ENCODE results near the gene MRPL19.
"Not testable (repeated sequence)": the region's sequence is repeated elsewhere in the genome, so short reads cannot be mapped to it uniquely, and the experiment has no call there.

The MRPL19 gene

DNA sequence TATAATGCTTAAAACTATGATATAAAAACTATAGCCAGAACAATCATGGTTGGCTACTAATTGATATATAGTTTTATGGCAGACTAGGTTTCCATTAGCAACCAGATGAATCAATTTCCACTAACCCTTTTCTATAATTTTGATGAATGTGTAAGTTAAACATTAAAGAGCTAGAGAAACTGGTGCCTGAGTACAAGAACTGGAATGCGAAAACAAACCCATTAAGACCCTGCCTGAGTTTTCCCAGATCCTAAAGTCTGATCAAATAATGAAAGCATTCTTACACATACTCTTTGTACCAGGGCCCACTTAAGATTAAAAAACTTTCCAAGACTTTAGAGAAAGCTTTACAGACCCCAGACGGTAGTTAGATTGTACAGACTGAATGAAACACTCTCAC is 21.3 kb downstream of the MRPL19 start:
- DNase-seq (ENCODE audit: low spot score), result no peak

DNA sequence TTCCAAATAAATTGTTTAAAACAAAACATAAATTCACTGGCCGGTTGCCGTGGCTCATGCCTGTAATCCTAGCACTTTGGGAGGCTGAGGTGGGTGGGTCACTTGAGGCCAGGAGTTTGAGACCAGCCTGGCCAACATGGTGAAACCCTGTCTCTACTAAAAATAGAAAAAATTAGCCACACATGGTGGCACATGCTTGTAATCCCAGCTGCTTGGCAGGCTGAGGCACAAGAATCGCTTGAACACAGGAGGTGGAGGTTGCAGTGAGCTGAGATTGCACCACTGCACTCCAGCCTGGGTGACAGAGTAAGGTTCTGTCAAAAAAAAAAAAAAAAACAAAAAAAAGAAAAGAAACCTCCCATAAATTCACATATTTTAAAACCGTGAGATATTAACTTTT is 28.8 kb downstream of the MRPL19 start:
- DNase-seq (ENCODE audit: low spot score), result not testable (repeated sequence)

DNA sequence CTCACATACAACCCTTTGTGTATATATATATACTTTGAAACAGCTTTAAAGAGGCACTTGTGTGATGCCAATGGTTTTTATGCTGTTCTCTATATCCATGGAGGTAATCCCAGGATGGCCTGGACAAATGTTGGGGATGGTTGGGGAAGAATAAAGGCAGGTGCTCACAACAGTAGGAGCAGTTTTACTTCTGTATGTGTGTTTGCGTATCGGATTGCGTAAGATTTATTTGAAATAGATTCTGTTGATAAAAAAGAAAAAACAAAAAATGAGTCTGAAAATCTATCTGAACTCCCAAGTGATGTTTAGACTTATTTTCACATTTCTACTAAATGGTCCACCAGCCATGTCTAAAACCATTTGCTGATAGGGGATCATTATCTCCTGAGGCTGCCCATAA is 29.3 kb downstream of the MRPL19 start:
- no peak for DNase-seq (ENCODE audit: low spot score)

DNA sequence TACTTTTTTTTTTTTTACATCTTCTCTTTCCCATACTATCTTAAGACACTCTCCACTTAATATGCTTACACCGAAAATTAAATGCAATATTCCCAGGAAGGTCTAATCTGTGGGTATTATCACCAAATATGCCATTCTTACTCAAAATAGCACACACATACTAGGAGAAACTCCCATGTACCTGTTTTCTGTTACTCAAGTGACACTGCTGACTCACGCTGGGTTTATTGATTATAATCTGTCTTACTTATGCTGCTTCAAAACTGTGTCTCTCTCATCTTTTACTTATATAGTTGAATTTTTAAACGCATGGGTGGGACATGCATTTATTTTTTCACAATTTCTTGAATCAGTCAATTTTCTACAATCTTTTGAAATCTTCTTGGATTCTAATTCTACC is 29.9 kb downstream of the MRPL19 start:
- no peak for DNase-seq (ENCODE audit: low spot score)

DNA sequence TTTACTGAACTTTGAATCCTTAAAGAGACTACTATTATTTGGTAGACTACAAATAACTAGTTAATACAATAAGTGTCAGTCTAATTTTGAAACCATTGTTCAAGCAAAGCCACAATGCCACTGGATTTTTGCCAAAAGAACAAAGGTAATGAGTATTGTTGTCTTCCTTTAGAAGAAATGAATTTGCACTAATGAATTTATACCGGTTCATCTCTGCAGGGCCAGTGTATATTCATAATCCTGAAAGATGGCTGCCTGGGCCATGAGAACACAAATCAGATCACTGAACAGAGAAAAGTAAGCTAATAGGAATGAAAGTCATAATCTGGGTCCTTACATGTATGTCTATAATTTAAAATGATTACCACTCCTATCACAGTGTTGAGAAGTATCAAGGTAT is 33.0 kb downstream of the MRPL19 start:
- DNase-seq (ENCODE audit: low spot score), result no peak

DNA sequence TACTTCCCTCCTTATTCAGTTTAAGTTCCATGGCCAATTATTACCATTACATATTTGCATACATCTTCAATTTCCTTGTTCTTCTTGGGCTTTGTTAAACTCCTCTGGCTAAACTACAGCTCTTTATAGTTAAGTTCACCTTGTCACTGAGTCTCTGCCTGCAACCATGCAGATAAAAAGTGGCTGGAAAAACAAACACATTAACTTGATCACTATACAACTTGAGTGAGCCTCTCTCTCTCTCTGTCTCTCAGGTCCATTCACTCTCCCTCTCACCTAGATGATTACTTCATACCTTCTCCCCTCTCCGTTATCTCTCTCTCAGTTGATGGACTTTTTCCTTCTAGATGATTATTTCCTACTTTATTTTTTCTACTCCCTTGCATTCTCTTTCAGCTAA is 33.8 kb downstream of the MRPL19 start:
- DNase-seq (ENCODE audit: low spot score), result no peak

DNA sequence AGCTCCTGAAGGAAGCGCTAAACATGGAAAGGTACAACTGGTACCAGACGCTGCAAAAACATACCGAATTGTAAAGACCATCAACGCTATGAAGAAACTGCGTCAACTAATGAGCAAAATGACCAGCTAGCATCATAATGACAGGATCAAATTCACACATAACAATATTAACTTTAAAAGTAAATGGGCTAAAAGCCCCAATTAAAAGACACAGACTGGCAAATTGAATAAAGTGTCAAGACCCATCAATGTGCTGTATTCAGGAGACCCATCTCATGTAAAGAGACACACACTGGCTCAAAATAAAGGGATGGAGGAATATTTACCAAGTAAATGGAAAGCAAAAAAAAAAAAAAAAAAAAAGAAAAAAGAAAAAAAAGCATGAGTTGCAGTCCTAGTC is 36.8 kb downstream of the MRPL19 start:
- not testable (repeated sequence) for DNase-seq (ENCODE audit: low spot score)

DNA sequence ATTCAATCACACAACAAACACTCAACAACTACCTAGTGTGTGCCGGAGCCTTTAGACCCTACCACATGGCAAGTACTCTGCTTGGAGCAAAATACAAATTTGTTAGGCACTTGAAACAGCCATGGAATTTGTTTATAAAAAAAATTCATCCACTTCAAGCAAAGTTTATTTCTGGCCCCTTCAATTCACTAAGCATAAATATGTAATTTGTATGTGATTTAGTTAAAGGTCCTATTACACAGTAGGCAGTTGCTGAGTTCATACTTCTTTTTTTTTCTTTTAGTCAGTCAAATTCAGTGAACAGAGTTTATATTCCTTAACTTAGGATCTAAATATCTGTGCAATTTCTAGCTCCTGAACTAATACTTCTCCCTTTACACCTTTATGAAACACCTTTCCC is 41.6 kb downstream of the MRPL19 start:
- no peak for DNase-seq (ENCODE audit: low spot score)

DNA sequence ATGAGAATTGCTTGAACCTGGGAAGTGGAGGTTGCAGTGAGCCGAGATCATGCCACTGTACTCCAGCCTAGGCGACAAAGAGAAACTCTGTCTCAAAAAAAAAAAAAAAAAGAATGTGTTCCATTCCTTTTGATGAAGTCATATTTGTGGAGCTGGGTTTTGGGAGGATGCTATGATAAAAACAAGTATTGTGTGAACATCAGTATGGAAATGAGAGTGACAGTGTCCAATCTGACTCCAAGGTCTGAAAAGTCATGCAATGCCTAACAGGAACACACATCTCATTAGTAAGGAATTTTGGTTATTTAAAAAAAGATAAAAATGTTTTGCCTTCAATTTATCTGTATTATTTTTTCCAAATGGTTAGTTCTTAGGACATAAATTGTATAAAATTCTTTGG is 52.3 kb downstream of the MRPL19 start:
- no peak for DNase-seq (ENCODE audit: low spot score)

DNA sequence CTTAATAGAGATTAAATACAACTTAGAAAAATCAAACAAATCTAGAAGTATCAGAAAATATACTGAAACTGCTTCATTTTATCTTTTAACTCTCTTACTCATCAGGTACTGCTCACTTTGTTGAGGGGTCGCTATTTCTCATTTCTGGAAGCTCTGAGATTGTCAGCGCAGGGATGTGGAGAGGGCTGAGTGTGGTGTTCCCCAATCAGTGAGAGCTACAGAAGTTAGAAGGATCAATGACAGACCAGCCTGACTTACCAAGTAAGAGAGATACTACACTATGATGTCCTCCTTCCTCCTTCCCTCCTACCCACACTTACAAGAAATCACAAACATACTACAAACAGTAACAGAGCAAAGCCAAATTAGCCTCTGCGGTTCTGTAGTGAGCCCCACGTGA is 56.0 kb downstream of the MRPL19 start:
- DNase-seq (ENCODE audit: low spot score), result no peak

DNA sequence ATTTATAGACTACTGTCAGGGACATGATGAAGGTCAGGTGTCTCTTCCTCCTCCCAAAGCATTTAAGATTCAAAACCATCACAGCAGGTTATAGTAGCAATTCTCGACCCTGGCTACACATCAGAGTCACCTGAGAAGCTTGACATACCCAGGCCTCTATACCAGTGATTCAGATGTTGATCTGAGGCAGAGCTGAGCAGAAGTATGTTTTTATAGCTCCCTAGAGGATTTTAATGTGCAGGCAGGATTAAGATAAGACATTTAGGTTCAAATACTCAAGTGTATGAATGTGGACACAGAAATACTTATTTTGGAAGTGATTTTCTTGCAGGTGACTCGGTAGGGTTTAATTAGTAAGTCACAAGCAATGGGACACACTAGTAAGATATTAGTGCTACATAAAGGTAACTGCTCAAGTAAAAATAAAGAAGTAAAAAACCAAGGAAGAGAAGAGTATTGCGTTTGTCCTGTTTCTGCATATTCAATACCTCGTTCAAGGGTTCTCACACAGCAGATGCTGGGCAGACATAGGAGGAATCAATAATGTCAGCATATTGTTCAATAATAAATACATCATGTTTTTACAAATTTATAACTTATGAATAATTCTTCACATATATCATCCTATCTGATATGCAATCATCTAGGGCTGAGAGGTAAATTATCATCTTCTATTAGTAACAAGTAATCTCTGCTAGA is 57.2 kb downstream of the MRPL19 start:
- DNase-seq (ENCODE audit: low spot score), result no peak

DNA sequence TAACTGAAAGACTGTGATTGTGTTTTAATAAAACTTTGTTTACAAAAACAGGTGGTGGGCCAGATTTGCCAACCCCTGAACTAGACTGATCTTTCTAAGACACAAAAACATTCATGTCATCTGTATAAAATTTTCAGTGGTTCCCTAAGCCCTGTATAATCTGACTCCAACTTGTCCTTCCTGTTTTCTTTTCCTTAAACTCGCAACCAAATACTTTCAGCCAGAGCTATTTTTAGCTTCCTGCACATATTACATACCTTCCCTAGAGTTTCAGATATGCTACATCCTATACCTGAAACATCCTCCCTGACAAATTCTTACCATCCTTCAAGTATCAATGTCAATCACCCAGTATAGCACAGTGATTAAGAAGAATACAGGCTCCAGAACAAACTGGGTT is 59.3 kb downstream of the MRPL19 start:
- no peak for DNase-seq (ENCODE audit: low spot score)

DNA sequence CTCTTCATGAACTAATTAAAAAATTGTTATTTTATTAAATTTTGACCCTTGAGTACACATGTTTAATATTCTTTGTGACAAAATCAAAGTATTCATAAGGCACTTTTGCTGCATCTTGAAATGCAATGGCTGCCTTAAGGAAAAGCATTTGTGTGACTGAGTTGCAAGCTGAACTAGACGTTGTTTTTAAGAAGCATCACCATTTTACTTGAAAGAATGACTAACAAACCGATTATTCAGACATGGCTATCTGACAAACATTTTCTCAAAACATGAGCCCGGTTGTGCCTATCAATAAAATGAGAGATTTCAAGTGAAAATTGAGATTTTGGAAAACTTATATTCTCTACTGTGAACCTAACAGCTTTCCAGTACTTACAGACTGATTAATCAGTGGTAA is 61.3 kb downstream of the MRPL19 start:
- no peak for DNase-seq (ENCODE audit: low spot score)

DNA sequence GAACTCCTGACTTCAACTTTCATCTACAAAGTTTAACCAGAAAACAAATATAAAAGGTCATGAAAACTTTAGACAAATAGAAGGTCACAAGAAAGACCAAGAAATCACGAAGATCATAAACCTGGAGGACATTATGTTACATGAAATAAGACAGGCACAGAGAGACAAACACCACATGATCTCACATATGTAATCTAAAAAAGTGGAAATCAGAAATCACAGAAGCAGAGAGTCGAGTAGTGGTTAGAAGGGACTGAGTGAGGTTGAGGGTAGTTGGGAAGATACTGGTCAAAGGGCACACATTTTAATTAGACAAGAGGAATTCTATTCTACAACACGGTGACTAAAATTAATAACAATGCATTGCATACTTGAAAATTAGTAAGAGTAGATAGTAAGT is 62.7 kb downstream of the MRPL19 start:
- no peak for DNase-seq (ENCODE audit: low spot score)

DNA sequence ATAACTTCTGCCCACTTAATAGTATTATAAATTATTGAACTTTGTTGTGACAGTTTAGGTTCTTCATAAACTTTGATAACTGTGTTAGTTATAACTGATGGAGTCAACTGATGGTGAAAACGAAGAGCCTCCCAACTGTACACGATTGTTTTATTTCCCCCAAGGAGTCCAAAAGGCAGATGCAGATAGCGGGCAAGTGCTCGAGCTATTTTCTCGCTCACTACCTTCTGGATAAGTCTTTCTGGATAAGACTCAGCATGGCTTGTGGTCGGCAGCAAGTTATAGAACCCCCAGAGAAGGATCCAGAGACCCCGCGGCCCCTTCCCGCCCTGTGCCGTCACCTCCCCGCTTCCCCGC is 63.6 kb downstream of the MRPL19 start:
- no peak for DNase-seq (ENCODE audit: low spot score)

DNA sequence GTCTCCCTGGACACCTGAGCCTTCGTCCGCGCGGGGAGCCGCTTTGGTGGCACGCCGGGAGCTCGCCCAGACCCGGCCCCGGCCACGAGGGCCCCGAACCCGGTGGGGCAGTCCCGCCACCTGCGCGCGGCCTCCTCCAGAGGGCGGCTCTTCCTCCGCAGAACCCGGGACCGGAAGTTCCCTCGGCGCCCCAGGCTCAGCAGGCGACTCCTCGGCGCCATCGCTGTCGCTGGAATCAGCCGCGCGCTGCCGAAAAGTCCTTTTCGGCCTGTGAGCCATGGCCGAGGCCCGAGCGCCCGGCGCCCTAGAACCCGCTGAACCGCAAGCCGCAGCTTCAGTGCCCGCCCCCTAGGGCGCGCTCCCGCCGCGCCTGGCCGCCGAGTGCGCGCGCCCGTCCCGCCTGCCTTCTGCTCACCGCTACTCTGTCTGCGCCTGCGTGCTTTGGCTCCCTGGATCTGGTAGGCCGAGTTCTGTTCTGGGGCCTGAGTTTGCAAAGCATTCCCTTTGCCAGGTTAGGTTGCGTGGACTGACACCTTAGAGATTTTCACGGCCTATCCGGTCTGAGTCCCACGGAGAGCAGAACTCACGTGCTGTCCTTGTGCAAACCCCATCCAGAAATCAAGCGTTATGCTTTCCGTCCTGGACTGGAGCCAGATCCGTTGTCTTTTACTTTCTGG is 64.1 kb downstream of the MRPL19 start, which contains the start of gene GCFC2:
Gene GCFC2 (minus strand): TSS at position 339 of the 677 bp plus-strand sequence. CDS start 60 bp downstream, at position 279.
- peak; percentile 88 for DNase-seq (ENCODE audit: low spot score)

DNA sequence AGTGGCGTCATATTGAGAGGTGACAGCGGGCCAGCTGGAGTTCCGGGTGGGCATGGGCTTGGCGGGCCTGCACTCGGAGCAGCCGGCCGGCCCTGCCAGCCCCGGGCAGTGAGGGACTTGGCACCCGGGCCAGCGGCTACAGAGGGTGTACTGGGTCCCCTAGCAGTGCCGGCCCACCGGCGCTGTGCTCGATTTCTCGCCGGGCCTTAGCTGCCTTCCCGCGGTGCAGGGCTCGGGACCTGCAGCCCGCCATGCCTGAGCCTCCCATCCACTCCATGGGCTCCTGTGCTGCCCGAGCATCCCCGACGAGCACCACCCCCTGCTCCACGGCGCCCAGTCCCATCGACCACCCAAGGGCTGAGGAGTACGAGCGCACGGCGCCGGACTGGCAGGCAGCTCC is 65.0 kb downstream of the MRPL19 start:
- not testable (repeated sequence) for DNase-seq (ENCODE audit: low spot score)

DNA sequence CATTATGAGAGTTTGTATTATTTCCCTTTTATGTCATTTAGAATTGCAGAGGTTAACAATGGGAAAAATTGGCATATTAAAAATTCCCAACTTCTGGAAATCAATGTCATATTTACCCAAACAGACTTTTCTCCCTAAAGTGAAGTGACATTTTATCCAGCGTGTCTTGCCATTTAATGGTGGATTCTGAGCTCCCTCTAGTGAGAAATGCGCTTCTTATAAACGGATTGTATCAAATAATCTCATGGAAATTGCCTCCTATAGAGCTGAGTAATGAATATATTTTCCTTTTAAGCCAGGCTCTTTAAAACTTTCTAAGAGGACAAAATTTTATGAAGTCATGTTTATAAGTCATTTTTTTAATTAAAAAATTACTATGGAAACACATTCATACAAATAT is 69.8 kb downstream of the MRPL19 start:
- no peak for DNase-seq (ENCODE audit: low spot score)

DNA sequence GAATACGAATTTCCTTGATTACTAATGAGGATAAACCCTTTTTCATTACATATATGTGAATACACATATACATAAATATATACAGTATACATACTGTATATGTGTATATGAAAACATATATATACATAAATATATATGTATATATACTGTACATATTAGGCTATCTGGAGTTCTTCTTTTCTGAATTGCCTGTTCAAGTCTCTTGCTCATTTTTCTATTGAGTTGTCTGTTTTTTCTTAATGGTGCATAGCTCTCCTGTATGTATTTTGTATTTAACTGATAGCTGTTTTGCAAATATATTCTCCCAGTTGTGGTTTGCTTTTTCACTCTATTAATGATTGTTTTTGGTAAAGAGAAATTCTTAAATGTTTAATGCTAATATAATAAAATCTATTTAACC is 73.0 kb downstream of the MRPL19 start:
- DNase-seq (ENCODE audit: low spot score), result no peak

DNA sequence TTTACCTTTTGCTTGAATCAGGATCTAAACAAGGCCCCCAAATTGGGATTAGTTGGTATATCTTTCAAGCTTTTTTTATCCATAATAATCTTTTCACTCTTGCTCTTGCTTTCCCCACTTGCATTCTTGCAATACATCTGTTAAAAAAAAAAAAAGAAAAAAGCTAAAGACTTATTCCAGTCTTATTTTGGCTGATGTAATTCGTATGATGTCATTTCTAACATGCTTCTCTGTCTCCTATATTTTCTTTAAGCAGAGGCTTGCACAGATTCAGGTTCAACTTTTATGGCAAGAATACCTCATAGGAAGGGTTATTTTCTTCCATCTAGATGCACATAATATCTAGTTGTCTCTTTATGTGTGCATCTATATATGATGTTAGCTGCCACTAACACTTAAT is 73.9 kb downstream of the MRPL19 start:
- no peak for DNase-seq (ENCODE audit: low spot score)

DNA sequence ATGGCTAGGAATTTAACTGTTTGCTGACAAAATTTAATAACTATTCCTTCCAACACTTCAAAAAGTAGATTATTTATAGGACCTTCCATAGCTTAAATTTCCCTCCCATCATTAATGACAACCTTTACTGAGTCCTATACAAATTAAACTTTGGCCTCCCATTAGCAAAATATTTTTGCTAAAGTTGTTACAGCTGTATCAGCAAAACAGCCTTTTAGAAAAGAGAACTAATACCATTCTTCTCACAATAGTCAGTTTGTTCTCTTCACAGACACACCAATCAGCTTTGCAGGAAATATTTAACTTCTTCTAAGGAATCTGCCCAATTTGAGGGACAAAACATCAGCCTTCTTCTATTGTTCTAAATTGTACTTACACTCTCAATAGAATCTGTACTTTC is 76.1 kb downstream of the MRPL19 start:
- DNase-seq (ENCODE audit: low spot score), result no peak

DNA sequence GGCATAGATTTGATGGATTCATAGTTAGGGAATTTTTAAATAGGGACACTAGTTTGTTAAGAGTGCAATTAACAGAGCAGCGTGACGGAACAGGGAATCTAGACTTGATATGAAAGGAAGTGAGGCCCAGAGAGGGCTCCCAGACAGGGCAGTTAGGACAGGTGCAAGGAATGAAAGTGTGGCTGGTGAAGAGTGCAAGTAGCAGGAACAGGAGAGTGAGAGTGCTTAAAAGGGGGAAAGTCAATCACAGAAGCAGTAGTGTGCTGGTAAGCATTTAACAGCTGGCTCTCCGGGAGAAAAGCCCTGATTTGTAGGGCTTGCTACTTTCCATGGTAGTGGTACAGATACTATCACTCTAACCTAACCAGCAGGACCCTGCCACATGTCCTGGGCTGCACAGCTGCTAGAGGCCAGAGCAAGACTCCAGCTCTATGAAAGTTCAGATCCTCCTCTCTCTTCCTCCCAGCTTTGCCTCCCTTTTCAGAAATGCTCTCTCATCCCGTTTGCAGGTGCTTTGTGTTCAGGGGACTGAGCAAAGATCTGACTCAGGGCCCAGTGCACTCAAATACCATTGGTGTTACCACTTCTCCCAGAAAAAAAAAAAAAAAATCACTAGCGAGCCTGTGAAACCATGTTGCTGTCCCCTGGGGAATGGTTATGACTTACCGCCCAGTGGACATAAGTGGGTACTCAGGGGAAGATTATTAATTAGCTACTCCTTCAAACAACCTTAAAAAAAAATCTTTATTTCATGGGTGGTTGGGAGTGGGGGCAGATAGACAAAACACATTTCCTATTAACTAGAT is 82.2 kb downstream of the MRPL19 start:
- DNase-seq (ENCODE audit: low spot score), result no peak

DNA sequence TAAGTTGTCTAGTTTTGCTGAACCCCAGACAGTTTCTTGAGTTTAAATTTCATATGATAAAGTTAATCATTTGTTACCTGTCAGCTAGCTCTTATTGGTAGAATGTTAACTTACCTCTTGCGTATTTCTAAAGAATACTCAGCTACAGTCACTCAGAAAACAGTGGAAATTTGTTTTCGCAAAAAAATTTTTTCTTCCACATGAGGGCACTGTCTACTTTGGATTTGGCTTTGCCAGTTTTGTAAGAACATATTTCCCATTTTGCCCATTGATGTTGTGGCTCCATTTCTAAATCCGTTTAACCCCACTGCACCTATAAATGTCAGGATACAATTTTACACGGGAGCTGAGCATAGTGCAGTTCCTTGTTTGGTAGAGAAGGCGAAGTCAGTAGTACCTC is 83.3 kb downstream of the MRPL19 start:
- DNase-seq (ENCODE audit: low spot score), result no peak

All from LoVo (cell line).